OCI-LY1 (cell line): ENCODE measurements around the gene QKI.

ENCODE experiments used
- EZH2 ChIP-seq: fragments of 200-600 bp; sonication (generic), shearing (Covaris generic); IDR thresholded peaks from 2 replicates; pipeline ENCODE4 v1.8.0; 2017; ENCODE audit warnings: borderline replicate concordance, mixed run types, mild to moderate bottlenecking, antibody characterized with exemption, low read length, moderate library complexity, mixed read lengths
- TF ChIP-seq, protein P1 (sequence below): fragments of 200-600 bp; sonication (generic), shearing (Covaris generic); IDR thresholded peaks from 2 replicates; pipeline ENCODE4 v1.5.1; 2017; ENCODE audit warnings: mild to moderate bottlenecking, antibody characterized with exemption, low read length, moderate library complexity, mixed read lengths

GRCh38 chr6:163438940-163439335, 24.4 kb downstream of the QKI start:
- TF ChIP-seq, protein P1, sequence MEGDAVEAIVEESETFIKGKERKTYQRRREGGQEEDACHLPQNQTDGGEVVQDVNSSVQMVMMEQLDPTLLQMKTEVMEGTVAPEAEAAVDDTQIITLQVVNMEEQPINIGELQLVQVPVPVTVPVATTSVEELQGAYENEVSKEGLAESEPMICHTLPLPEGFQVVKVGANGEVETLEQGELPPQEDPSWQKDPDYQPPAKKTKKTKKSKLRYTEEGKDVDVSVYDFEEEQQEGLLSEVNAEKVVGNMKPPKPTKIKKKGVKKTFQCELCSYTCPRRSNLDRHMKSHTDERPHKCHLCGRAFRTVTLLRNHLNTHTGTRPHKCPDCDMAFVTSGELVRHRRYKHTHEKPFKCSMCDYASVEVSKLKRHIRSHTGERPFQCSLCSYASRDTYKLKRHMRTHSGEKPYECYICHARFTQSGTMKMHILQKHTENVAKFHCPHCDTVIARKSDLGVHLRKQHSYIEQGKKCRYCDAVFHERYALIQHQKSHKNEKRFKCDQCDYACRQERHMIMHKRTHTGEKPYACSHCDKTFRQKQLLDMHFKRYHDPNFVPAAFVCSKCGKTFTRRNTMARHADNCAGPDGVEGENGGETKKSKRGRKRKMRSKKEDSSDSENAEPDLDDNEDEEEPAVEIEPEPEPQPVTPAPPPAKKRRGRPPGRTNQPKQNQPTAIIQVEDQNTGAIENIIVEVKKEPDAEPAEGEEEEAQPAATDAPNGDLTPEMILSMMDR: no peak
- no peak for TF ChIP-seq EZH2
